Gastroesophageal sphincter (tissue), 2 donors: ENCODE measurements around the gene DDC.

Source experiments
- POLR2A ChIP-seq, 2 donors: fragments of 450-650 bp; IDR thresholded peaks; one replicate each; pipeline ENCODE4 v1.6.1; 2017; ENCODE audit warnings: antibody characterized with exemption in 2 of 2, mild to moderate bottlenecking in 2 of 2, moderate library complexity in 1 of 2
- POLR2AphosphoS5 ChIP-seq: sonication (generic); formaldehyde crosslinking; IDR thresholded peaks from one replicate; pipeline ENCODE4 v1.6.1; 2017; ENCODE audit warnings: antibody characterized with exemption

DNA sequence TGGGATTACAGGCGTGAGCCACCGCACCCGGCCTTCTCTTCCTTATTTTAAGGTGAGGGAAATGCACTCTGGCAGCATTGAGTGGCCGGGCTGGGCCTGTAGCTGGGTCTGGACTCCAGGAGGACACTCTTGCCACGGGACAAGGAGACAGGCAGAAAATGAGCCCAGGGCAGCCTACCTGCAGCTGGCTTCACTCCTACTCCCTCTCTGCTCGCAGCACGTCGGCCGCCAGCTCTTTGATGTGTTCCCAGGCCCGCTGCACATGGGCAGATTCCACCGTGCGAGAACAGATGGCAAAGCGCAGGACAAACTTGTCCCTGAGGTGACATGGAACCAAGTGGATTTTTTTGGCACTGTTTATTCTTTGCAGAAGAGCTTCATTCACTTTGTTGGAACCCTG, 102.2 kb downstream of the DDC start:
- TF ChIP-seq POLR2AphosphoS5: no peak
- TF ChIP-seq POLR2A (IDR thresholded peaks at IDR 0.05): no peak
